HepG2 (cell line): ENCODE results near the gene MYADML2. TPM values are rescaled to one million over a fixed set of nuclear protein-coding genes. Genes with fewer than 3 reads are reported as not detected.

Source experiments
- AHDC1 ChIP-seq: sonication (generic); formaldehyde crosslinking; IDR thresholded peaks from 2 replicates; pipeline ENCODE4 v1.5.1; 2020; ENCODE audit warnings: mild to moderate bottlenecking, missing genetic modification reagents, borderline replicate concordance
- NFYB ChIP-seq: sonication (generic); formaldehyde crosslinking; IDR thresholded peaks from 2 replicates; pipeline ENCODE4 v1.4.0; 2020; ENCODE audit warnings: missing genetic modification reagents
- NFYC ChIP-seq: IDR thresholded peaks from 2 replicates; pipeline ENCODE4 v1.6.1; 2016; ENCODE audit warnings: missing genetic modification reagents, missing compliant biosample characterization
- RNF2 ChIP-seq: fragments of 450-650 bp; conservative IDR thresholded peaks from 2 replicates; pipeline ENCODE4 v1.6.1; 2016; ENCODE audit warnings: low read depth
- SNAPC4 ChIP-seq: sonication (generic); formaldehyde crosslinking; IDR thresholded peaks from 2 replicates; pipeline ENCODE4 v1.4.0; 2020; ENCODE audit warnings: mild to moderate bottlenecking, missing genetic modification reagents
- ZBTB33 ChIP-seq: sonication (generic); formaldehyde crosslinking; IDR thresholded peaks from 2 replicates; pipeline ENCODE4 v1.4.0; 2020; ENCODE audit warnings: missing genetic modification reagents
- ZFP91 ChIP-seq: sonication (generic); formaldehyde crosslinking; IDR thresholded peaks from 2 replicates; pipeline ENCODE4 v1.9.0; 2022; ENCODE audit warnings: missing genetic modification reagents, mild to moderate bottlenecking, borderline replicate concordance
- ZFX ChIP-seq: sonication (generic); formaldehyde crosslinking; IDR thresholded peaks from 2 replicates; pipeline ENCODE4 v1.4.0; 2020; ENCODE audit warnings: mild to moderate bottlenecking, low read depth, missing genetic modification reagents, moderate library complexity
- ZNF546 ChIP-seq: sonication (generic); formaldehyde crosslinking; conservative IDR thresholded peaks from 2 replicates; pipeline ENCODE4 v1.8.1; 2023; ENCODE audit warnings: mild to moderate bottlenecking, missing genetic modification reagents
- ZNF552 ChIP-seq: sonication (generic); formaldehyde crosslinking; IDR thresholded peaks from 2 replicates; pipeline ENCODE4 v1.9.0; 2022; ENCODE audit warnings: missing genetic modification reagents, mild to moderate bottlenecking, borderline replicate concordance
- ZNF768 ChIP-seq: sonication (generic); formaldehyde crosslinking; IDR thresholded peaks from 2 replicates; pipeline ENCODE4 v1.4.0; 2020; ENCODE audit warnings: missing genetic modification reagents
- ZSCAN29 ChIP-seq: sonication (generic); formaldehyde crosslinking; conservative IDR thresholded peaks from 2 replicates; pipeline ENCODE4 v1.4.0; 2020; ENCODE audit warnings: mild to moderate bottlenecking, missing genetic modification reagents
- polyA plus RNA-seq, 8 experiments: library from polyadenylated mRNA; depleted of rRNA in 3 of 8; stranded (reverse) in 7 of 8; unstranded in 1 of 8; fragments of >200 nt; fragmentation: Illumina TruSeq in 4 of 8; extraction: Trizol in 4 of 8; gene quantifications; 2 replicates each; pipeline versions ENCODE4 v1.2.1 to v1.2.3, GENCODE V29; 2011 to 2016; ENCODE audit warnings: low read depth in 4 of 8, missing spikeins in 1 of 8, mixed read lengths in 1 of 8; ENCODE audit not compliant: insufficient read depth in 1 of 8
- total RNA-seq, 5 experiments: library from RNA; depleted of rRNA; stranded (reverse); fragments of >200 nt; fragmentation: Illumina TruSeq; extraction: Trizol; gene quantifications; 2 replicates each; pipeline ENCODE4 v1.2.3, GENCODE V29; 2016; ENCODE audit warnings: low read depth in 1 of 5

The MYADML2 gene
- total and polyA plus RNA-seq, 2 of the 13 experiments (the other 11 are each of a cell fraction or from before 2014, with no cell fraction given), result not detected

GRCh38 chr17:81903415-81903831 lies 43.6 kb downstream of the MYADML2 start (continued):
- TF ChIP-seq SNAPC4 (CRISPR knock-in tag) (0 out of 2 replicates have a peak, but pooled peaks have one; percentile 39), ZFP91 (no peak), ZNF768 (CRISPR knock-in tag) (no peak), ZSCAN29 (CRISPR knock-in tag) (no peak), ZFX (CRISPR knock-in tag) (peak; percentile 16), AHDC1 (CRISPR knock-in tag) (no peak), RNF2 (no peak), ZNF546 (CRISPR knock-in tag) (no peak), ZNF552 (no peak), ZBTB33 (CRISPR knock-in tag) (peak; percentile 56), NFYB (CRISPR knock-in tag) (no peak), NFYC (CRISPR knock-in tag) (no peak)
